Pulmonary artery endothelial cell (primary cell): Measurements from ENCODE around the gene PNCK. TPM values are rescaled to one million over a fixed set of nuclear protein-coding genes. Genes with fewer than 3 reads are reported as not detected.

ENCODE experiments used
- DNase-seq: peaks from one replicate; pipeline ENCODE4 v3.0.0-alpha.2; 2011; ENCODE audit warnings: low read depth, low spot score
- total RNA-seq: library from RNA; depleted of rRNA; stranded (reverse); fragments of >200 nt; gene quantifications from 2 replicates; pipeline ENCODE4 v1.2.3, GENCODE V29; 2014

PNCK gene
- total RNA-seq, 1 donor from 2014 or later, result not detected

DNA sequence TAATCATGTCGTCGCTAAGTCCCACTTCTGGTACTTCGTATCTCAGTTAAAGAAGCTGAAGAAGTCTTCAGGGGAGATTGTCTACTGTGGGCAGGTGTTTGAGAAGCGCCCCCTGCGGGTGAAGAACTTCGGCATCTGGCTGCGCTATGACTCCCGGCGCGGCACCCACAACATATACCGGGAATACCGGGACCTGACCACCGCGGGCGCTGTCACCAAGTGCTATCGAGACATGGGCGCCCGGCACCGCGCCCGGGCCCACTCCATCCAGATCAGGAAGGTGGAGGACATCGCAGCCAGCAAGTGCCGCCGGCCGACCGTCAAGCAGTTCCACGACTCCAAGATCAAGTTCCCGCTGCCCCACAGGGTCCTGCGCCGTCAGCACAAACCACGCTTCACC lies 11.3 kb downstream of the PNCK start:
- DNase-seq, result no peak

DNA sequence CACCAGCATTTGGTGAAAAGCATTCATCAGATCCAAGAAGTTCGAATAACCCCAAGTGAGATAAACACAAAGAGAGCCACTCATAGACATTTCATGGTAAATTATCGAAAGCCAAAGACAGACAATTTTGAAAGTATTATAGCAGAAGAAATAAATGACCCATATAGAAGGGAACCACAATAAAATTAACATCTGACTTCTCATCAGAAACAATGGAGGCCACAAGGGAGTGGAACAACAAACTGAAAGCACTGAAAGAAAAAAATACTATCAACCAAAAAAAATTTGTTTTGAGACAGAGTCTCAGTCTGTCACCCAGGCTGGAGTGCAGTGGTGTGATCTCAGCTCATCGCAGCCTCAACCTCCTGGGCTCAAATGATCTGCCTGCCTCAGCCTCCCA lies 14.3 kb downstream of the PNCK start:
- DNase-seq, result no peak

DNA sequence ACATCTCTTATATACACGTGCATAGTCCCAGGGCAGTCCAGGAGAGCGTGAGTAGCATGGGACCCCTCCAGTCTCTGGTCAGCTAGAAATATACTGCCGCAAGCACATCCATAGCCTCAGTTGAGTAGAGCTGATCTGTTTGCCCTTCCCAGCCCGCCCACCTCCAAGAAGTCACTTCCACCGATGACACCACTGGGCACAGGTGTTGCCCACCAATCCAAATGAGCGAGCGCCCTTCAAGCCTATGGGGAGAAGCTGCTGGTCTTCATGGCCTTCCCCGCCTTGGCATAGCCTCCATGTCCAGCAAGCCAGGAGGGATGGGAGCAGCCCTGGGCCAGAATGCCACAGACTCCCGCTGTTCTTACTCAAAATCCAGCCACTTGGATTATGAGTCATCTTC lies 16.5 kb downstream of the PNCK start:
- no peak for DNase-seq

DNA sequence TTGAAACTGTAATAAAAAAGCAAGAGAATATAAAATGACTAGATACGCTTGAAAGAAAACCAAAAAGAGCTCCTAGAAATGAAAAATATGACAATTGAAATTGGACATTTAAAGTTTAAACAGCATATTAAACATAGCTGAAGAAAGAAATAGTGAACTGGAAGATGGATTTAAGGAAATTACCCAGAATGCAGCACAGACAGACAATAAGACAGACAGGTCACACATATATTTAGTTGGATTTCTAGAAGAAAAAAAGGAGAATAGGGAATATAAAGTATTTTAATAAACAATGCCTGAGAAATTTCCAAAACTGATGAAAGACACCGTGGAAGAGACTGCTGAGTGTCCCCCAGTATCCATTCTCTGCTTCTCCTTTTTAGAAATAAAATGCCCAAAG lies 20.1 kb downstream of the PNCK start:
- DNase-seq, result no peak

DNA sequence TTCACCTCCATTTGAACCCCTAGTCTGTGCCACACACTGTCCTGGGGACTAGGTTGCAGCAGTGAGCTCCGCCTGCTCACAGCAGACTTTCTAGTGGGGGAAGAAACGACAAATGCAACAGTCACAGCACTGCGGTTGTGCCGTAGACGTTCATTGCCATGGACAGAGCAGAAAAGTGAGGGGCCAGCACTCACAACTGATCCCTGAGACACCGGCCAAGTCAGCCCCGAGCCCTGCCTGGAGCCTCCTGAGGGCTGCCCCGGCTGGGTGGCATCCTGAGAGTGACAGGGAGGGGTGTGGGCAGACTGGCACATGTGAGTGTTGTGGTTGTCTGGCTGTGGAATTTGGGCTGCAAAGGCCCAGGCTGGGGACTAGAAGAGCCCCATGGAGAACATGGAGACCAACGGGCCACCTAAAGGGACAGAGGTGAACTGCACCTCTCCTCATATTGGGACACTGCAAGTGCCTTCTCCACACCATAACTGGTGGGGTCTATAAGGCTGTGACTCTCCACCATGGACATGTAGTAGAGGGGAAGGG lies 22.0 kb downstream of the PNCK start:
- no peak for DNase-seq

DNA sequence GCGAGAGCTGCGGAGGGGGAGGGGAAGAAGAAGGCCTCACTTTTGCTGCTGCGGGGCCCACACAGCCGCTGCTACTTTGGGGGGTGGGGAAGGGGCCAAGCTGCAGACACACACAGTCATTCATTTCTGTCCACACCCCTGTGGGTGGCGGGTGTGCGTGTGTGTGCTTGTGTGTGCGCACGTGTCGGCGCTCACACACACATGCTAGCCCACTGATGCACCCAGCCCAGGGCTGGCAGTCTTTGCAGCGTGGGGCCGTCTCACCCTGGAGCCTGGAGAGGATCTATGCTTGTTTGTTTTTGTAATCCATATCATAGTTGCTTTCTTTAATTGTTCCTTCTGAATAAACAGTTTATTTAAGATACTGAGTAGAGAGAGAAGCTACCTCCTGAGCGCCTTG lies 22.7 kb downstream of the PNCK start:
- no peak for DNase-seq

DNA sequence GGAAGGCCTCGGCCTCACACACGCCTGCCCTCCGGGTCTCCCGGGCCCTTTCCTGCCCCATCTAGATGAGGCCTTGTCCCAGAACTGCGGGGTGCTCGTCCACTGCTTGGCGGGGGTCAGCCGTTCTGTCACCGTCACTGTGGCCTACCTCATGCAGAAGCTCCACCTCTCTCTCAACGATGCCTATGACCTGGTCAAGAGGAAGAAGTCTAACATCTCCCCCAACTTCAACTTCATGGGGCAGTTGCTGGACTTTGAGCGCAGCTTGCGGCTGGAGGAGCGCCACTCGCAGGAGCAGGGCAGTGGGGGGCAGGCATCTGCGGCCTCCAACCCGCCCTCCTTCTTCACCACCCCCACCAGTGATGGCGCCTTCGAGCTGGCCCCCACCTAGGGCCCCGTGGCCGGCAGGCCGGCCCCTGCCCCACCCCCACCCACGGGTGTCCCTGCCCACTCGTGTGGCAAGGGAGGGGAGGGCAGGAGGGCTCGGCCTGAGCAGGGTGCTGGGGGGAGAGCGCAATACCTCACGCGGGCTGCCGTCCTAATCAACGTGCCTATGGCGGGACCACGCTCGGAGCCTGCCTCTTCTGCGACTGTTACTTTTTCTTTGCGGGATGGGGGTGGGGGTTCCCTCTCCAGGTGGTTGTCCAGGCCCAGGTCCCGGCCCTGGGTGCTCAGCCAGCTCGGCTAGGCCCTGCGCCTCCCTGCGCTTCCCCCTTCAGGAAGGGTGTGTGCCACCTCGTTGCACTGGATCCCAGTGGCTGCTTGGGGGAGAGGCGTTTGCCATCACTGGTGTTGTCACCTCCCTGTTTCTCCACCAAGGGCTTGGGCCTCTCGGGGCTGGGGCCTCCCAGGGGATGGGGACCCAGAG lies 23.5 kb downstream of the PNCK start:
- no peak for DNase-seq

DNA sequence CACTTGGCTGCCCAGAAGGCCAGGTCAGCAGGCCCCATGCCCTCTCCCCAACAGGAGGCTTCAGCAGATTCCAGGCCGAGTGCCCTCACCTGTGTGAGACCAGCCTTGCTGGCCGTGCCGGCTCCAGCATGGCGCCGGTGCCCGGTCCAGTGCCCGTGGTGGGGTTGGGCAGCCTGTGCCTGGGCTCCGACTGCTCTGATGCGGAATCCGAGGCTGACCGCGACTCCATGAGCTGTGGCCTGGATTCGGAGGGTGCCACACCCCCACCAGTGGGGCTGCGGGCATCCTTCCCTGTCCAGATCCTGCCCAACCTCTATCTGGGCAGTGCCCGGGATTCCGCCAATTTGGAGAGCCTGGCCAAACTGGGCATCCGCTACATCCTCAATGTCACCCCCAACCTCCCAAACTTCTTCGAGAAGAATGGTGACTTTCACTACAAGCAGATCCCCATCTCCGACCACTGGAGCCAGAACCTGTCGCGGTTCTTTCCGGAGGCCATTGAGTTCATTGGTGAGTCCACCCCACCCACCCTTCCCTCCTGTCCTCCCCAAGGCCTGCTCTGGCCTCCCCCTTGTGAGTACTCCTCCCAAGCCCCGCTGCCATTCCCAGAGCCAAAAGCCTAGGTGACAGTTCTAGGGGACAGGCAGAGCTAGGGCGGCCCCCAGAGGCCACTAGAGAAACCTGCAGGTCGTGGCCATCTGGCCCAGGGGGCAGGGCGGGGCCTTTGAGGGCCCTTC lies 24.3 kb downstream of the PNCK start:
- no peak for DNase-seq

DNA sequence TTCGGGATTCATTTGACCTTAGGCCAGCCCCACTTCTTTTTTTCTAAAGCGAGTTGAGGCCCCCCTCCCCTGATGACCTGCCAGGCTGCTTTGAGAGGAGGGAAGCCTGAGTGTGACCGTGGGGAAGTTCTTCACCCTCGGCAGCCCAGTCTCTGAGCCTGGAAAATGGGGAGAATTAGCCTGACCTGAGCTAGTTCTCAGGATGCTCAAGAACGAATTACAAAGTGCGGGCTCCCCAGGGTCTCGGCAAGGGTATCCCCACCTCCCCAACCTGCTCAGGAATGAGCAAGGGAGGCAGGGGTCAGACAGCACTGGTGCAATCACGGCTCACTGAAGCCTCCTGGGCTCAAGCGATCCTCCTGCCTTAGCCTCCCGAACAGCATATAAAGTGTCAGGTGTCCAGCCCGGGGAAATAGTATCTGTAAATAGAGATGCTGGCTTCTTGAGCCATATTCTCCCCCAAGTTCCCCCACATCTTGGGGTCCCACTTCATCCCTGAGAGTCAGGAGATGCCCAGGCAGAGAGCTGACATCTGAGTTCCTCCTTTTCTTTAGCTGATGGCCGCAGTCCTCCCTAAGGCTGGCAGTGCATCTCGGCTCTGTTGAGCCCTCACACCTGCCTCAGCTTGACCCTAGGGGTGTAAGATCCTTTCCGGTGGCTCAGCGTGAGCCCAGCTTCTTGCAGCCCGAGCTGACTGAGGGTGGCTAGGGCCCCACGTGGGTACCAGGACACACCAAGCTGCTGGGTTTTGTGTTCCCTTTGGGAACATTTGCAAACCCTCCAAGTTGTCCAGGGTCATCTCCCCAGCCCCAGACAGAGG lies 25.0 kb downstream of the PNCK start:
- no peak for DNase-seq

DNA sequence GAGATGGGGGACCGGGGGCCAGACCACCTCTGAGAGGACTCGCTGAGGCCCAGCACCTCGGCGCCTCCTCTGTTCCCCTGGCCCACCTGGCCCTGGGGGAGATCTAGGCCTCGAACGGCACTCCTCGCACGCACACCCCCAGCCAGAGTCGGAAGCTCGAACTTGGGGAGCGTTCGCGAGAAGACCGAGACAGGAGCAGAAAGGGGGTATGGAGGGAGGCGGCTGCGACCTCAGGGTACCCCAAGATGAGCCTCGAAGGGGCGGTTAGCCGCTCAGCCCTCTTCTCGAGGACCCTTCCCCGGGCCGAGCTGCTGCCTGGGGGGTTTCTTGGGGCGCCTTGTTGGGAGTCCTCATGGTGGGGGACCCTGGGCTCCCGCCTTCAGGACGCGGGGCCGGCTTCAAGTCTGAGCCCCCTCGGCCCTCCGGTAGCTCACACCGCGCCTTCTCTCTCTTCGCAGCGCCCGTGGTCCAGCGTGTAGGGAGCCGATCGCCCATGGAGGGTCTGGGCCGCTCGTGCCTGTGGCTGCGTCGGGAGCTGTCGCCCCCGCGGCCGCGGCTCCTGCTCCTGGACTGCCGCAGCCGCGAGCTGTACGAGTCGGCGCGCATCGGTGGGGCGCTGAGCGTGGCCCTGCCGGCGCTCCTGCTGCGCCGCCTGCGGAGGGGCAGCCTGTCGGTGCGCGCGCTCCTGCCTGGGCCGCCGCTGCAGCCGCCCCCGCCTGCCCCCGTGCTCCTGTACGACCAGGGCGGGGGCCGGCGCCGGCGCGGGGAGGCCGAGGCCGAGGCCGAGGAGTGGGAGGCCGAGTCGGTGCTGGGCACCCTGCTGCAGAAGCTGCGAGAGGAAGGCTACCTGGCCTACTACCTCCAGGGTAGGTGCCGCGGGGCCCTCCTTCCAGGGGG lies 25.9 kb downstream of the PNCK start:
- no peak for DNase-seq

DNA sequence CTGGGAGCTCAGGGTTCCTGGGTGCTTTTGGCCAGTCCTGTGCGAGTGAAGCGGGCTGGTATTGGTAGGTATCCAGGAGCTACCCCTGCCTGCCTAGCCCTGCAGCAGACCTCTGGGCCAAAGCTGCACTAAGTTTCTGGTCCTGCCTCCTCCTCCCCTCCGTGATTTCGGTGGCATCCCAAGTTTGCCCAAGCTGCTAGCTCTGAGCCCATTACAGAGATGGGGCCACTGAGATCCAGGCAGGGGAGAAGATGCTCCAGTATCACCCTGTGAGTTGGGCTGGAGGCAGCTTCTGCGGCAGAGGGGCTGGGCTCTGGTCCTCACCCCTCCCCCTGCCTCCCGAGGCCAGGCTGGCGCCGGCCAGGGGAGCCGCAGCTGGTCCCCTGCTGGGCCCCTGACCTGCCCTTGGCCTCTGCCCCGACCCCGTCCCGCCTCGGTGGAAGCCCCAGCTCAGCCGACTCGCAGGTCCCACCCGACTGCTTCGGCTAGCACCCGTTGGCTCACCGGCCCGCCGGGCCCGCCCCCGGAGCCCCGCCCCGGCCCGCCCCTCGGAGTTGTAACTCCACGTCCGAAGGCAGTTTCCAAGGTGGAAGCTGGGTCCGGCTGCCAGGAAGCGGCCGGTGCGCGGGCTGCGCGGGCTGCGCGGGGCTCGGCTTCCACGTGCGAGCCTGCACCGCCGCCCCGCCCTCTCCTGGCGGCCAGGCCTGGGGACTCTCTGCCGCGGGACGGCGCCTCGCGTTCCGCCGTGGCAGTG lies 26.8 kb downstream of the PNCK start, which contains the start of gene DUSP9:
DUSP9 (plus strand) TSS at position 584 of the 754 bp plus-strand sequence. CDS start 751 bp downstream, outside the sequence.
- no peak for DNase-seq

DNA sequence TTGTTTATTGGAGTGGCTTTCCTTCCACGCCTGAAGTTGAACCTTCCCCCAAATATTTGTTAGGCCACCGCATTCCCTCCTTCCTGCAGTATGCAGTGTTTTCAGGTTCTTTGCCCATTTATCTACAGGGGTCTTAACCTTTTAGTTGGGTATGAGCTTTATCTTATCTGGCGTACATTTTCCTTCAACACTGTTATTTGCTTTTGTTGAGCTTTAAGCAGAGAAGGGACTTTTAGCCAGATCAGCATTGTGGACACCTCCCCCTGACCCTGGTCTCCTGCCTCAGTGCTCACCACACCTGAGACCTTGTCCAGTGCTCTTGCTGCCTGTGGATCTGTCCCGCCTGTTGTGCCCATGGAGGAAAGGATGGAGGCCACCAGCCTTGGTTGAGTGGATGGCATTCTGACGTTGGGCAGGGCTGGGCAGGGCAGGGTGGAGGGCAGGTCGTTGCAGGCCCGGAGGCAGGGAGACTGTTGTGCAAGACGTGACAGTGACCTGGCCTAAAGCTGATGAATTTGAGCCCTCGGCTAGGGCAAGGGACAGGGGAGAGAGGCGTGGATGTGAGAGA lies 27.6 kb downstream of the PNCK start:
- no peak for DNase-seq

DNA sequence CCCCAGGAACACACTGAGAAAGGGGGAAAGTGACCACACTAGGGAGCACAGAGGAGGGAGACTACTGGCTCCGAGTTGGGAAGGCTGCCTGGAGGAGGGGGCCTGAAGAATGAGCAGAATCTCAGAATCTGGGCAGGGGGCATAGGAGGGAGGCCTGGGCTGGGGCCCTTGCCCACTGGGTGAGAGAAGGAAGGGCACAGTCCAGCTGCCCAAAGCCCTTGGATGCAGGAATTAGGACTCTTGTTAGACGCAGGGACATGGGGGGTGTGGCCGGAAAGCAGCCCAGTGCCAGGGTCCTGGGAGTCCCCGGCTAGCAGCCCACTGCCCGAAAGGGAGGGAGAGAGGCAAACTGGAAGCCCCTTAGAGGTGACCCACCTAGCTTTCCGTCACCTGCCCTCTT lies 28.5 kb downstream of the PNCK start:
- DNase-seq, result no peak

DNA sequence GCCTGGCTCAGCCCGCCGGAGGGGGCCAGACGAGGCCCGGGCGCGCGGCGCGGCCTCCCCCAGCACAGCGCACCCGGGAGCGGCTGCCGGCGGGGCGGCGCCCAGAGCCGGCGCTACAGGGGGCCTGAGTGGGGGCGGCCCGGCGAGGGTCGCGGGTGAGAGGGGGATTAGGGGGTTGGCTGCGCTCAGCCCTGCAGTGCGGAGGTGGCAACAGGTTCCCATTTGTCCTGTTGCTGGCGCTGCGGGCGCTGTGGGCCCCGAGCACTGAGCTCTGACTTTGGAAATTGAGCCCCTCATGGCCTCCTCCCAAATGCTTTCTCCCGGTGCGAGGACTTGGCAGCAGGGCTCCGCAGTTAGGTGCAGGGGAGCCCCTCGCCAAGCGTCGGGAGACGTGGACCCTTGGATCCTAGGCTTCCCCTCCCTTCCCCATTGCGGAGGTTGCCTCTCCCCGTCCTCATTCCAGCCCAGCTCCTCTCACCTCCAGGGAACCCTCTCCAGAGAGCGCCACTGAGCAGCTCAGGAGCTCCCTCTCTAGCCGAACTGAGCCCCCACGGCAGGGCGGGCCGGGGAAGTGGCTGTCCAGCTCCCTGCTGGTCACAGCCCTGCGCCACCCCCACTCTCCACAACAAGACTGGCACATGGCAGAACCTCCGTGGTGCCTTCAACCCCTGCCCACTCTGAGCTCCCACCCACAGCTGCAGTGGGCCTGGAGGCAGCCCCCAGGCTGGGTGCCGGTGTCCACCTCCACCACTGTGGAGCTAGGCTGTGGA lies 29.1 kb downstream of the PNCK start:
- DNase-seq, result no peak

DNA sequence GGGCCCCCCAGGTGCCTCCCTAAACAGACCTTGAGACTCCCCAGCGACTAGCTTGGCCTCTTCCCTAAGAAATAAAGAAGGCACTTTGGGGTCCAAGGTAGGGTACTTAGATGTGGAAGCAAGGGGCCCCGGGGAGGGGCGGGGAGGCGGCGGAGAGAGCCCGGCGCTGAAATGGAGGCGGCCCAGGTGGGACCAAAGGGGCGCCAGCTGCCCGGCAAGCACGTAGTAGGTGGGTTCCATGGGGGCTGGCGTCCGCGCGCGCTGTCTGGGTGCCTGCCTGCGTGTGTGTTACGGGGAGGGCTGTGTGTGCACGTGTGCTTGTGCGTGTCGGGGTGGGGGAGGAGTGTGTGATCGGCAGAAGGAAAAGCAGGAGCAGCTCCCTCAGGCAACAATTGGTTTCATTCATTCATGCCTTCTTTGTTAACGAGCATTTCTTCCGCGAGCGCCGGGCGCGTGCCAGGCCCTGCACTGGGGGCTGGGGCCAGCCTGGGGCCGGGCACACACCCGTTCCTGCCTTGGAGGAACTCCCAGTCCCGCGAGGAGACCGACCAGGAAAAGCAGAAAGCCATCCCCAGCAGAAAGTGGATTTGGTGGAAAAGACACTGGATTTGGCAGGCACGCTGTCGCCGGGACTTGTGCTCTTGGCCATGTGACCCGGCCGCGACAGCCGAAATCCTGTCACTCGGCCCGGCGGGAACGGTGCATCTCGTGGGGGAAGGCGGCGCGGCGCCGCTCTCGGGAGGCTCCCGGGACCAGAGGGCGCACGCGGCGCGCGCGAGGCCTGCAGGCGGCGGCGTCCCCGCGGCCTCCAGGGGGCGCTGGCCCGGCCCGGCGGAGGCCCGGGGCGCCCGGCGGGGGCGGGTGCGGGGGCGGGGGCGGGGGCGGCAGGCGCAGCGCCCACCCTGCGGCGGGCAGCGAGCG lies 29.9 kb downstream of the PNCK start:
- no peak for DNase-seq

DNA sequence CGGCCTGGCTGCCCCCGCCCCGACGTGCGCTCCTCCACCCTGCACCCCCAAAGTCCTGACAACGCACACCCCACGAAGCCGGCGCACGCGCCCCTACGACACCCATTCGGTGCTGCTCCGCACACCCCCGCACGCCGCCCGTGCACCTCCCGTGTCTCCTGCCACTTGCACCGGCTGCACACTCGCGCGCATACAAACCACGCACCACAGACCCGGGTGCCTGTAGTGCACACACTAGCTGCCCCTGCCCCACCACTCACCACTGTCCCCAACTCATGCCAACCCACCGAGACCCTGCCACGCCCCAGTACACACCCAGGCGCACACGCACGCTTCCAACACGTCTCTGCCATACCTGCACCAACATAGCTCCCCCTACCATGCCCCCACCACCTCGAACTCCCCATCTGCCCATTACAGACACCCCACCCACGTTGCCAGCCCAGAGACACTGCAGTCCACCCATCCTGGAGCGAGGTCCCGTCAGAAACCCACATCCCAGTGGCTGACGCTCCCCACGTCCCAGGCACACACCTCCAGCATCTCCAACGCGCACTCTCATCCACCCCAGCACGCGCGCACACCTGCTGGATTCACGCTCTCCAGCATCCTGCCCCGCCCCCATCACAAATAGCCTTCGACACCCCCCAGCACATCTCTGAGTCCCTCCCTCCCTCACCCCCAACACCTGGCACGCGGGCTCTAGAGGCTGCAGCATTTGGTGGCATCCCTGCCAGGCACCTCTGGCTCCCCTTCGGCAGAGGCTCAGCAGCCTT lies 30.8 kb downstream of the PNCK start:
- no peak for DNase-seq
